HEK293T (cell line): ENCODE results near the gene MCF2L.

Source experiments
- BHLHE40 ChIP-seq: fragments of 450-650 bp; IDR thresholded peaks from 2 replicates; pipeline ENCODE4 v1.6.1; 2016; ENCODE audit warnings: mild to moderate bottlenecking, moderate library complexity, borderline replicate concordance
- CTBP1 ChIP-seq: fragments of 450-650 bp; IDR thresholded peaks from 2 replicates; pipeline ENCODE4 v1.6.1; 2016; ENCODE audit warnings: borderline replicate concordance
- ELF4 ChIP-seq: fragments of 450-650 bp; IDR thresholded peaks from 2 replicates; pipeline ENCODE4 v1.6.1; 2017; ENCODE audit warnings: antibody characterized with exemption
- FOXA1 ChIP-seq: fragments of 450-650 bp; IDR thresholded peaks from 2 replicates; pipeline ENCODE4 v1.6.1; 2016; ENCODE audit warnings: mild to moderate bottlenecking
- FOXK2 ChIP-seq: fragments of 450-650 bp; IDR thresholded peaks from 2 replicates; pipeline ENCODE4 v1.6.1; 2016; ENCODE audit warnings: mild to moderate bottlenecking
- FOXM1 ChIP-seq: fragments of 450-650 bp; IDR thresholded peaks from 2 replicates; pipeline ENCODE4 v1.6.1; 2017; ENCODE audit warnings: mild to moderate bottlenecking, borderline replicate concordance
- L3MBTL2 ChIP-seq: fragments of 450-650 bp; conservative IDR thresholded peaks from 2 replicates; pipeline ENCODE4 v1.6.1; 2016; ENCODE audit warnings: mild to moderate bottlenecking
- LEF1 ChIP-seq: fragments of 450-650 bp; IDR thresholded peaks from 2 replicates; pipeline ENCODE4 v1.6.1; 2017; ENCODE audit warnings: mild to moderate bottlenecking, borderline replicate concordance
- SP1 ChIP-seq: fragments of 450-650 bp; IDR thresholded peaks from 2 replicates; pipeline ENCODE4 v1.6.1; 2017
- TARDBP ChIP-seq: fragments of 450-650 bp; IDR thresholded peaks from 2 replicates; pipeline ENCODE4 v1.6.1; 2016
- ZNF384 ChIP-seq: fragments of 450-650 bp; IDR thresholded peaks from 2 replicates; pipeline ENCODE4 v1.6.1; 2016

DNA sequence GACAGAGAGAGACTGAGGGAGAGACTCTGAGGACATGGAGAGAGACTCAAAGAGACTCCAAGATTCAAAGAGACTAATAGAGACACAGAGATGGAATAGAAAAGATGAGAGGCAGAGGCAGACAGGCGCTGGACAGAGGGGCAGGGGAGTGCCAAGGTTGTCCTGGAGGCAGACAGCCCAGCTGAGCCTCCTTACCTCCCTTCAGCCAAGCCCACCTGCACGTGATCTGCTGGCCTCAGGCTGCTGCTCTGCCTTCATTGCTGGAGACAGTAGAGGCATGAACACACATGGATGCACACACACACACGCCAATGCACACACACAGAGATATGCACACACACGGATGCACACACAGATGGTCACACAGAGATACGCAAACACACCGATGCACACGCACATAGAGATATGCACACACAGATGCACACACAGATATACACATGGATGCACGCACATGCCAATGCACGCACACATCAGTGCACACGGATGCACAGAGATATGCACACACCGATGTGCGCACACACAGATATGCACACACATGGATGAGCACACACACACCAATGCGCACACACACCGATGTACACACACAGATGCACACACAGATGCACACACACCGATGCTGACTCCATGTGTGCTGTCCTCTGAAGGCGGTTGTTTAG is 150.3 kb downstream of the MCF2L start:
- TF ChIP-seq FOXK2 (no peak), L3MBTL2 (no peak), ZNF384 (no peak), ELF4 (no peak), FOXA1 (no peak), TARDBP (no peak), SP1 (no peak), LEF1 (no peak), BHLHE40 (no peak), FOXM1 (no peak), CTBP1 (no peak)
